HFFc6 (cell line): ENCODE results near the gene BMP8A. TPM values are rescaled to one million over a fixed set of nuclear protein-coding genes. Genes with fewer than 3 reads are reported as not detected.
"Not testable (repeated sequence)": the region's sequence is repeated elsewhere in the genome, so short reads cannot be mapped to it uniquely, and the experiment has no call there.

Source experiments
- DNase-seq: peaks from one replicate; pipeline ENCODE4 v3.0.0-alpha.2; 2018
- H3K27ac Mint-ChIP-seq: 2 replicates; pipeline ENCODE4 v1.8.0; 2020; ENCODE audit warnings: mild to moderate bottlenecking, mixed read lengths
- H3K27me3 Mint-ChIP-seq: 2 replicates; pipeline ENCODE4 v1.8.0; 2021; ENCODE audit warnings: mild to moderate bottlenecking, moderate library complexity, mixed read lengths; ENCODE audit not compliant: insufficient read depth
- H3K36me3 Mint-ChIP-seq: 2 replicates; pipeline ENCODE4 v1.8.0; 2021; ENCODE audit warnings: low read depth, mixed read lengths
- H3K4me1 Mint-ChIP-seq: 2 replicates; pipeline ENCODE4 v1.8.0; 2020; ENCODE audit warnings: low read depth, mixed read lengths
- H3K4me3 Mint-ChIP-seq: 2 replicates; pipeline ENCODE4 v1.8.0; 2020; ENCODE audit warnings: mild to moderate bottlenecking, moderate library complexity, mixed read lengths
- H3K9me3 Mint-ChIP-seq: 2 replicates; pipeline ENCODE4 v1.8.0; 2020; ENCODE audit warnings: mild to moderate bottlenecking, mixed read lengths
- total RNA-seq, 6 experiments: library from RNA; stranded (reverse); fragmentation: NEBNext Ultra II Directional; extraction: Animal tissue kit (Norgen Biotek cat#: 25700); gene quantifications; 2 replicates in 1 of 6; 3 replicates in 5 of 6; pipeline ENCODE4 v1.2.3, GENCODE V29; 2021
- TF ChIP-seq, protein P1 (sequence below): fragments of 200-600 bp; sonication (generic); IDR thresholded peaks from 2 replicates; pipeline ENCODE4 v1.5.0; 2021; ENCODE audit warnings: antibody characterized with exemption, mild to moderate bottlenecking

The BMP8A gene
- total RNA-seq, 6 experiments from 2014 or later: not detected

DNA sequence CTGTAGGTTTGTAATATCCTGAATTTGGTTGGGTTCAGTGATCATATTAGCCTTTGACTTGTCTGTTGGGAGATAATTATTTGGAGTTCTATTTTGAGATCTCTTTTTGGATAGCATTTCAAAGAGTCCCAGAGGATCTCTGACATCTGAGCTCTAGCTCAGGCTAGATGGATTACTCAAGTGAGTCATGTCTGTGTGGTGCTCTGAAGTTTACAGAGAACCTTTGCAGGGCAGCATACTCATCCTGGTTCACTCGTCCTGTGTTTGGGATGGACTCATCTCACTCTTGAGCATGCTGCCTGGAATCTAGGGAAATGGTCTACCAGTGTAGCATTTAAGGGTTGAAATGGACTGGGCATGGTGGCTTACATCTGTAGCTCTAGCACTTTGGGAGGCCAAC is 29.4 kb upstream of the BMP8A start:
- peaks cover 69% of the 10 kb centered on the region for H3K36me3 Mint-ChIP-seq
- peaks cover 21% of the 10 kb centered on the region for H3K4me1 Mint-ChIP-seq
- peak overlapping the region; percentile 18; the same call in 1 of the 2 replicates for H3K4me3 Mint-ChIP-seq
- peak overlapping the region; percentile 66 for H3K27ac Mint-ChIP-seq
- DNase-seq: peak; percentile 37
- TF ChIP-seq, protein P1, sequence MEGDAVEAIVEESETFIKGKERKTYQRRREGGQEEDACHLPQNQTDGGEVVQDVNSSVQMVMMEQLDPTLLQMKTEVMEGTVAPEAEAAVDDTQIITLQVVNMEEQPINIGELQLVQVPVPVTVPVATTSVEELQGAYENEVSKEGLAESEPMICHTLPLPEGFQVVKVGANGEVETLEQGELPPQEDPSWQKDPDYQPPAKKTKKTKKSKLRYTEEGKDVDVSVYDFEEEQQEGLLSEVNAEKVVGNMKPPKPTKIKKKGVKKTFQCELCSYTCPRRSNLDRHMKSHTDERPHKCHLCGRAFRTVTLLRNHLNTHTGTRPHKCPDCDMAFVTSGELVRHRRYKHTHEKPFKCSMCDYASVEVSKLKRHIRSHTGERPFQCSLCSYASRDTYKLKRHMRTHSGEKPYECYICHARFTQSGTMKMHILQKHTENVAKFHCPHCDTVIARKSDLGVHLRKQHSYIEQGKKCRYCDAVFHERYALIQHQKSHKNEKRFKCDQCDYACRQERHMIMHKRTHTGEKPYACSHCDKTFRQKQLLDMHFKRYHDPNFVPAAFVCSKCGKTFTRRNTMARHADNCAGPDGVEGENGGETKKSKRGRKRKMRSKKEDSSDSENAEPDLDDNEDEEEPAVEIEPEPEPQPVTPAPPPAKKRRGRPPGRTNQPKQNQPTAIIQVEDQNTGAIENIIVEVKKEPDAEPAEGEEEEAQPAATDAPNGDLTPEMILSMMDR: no peak
- H3K27me3 Mint-ChIP-seq: peaks cover 23% of the 10 kb centered on the region
- no peaks in the 10 kb centered on the region for H3K9me3 Mint-ChIP-seq

DNA sequence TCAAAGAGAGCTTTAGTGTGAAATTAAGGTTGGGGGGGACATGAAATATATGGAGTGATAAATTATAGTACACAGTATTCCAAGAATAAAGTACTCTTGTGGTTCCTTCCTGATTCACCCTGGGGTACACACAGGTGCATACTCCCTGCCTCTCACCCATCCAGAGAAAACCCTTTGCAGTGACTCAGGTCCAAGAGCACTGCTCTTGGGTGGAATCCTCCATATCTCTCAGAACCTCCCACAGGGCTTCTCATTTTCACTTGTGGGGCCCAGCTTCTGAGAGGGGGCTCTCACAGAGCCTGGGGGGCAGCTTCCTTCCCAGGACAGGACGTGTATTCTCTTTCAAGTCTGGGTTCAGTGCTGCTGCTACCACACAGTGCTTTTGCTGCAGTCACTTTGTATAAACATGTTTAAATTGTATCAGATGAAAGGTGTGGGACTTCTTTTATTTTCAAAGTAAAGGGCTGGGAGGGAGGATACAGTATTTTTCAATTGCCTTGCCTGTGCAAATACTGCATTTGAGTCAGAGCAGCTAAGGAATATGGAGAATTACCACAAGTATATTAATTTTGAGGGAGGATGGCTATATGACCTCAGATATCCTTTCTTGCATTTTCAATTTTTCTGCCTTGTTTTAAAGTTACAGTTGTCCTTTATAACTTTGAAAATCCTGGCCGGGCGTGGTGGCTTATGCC is 24.9 kb upstream of the BMP8A start:
- Mint-ChIP-seq H3K4me1 (peaks cover 32% of the 10 kb centered on the region), H3K9me3 (no peaks in the 10 kb centered on the region), H3K27ac (peak overlapping the region; percentile 57), H3K36me3 (peaks cover 55% of the 10 kb centered on the region), H3K27me3 (peaks cover 26% of the 10 kb centered on the region), H3K4me3 (peak overlapping the region; percentile 42; the same call in 1 of the 2 replicates)
- TF ChIP-seq, protein P1: no peak
- DNase-seq: no peak

DNA sequence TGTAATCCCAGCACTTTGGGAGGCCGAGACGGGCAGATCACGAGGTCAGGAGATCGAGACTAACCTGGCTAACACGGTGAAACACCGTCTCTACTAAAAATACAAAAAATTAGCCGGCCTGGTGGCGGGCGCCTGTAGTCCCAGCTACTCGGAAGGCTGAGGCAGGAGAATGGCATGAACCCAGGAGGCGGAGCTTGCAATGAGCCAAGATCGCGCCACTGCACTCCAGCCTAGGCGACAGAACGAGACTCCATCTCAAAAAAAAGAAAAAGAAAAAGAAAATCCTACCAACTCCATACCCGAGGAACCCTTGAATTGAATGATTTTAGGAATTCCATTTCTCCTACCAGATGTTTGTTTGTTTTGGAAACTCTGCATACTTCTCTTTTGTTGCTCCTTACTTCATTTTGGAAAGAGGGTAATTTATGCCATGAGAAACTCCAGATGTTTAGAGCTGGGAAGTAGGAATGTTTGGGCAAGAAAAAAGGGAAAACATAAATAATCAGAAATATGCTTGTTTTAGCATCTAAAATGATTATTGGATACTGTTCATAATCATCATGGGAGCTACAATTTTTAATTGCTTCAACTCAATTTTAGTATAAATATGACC is 24.2 kb upstream of the BMP8A start:
- DNase-seq, H3K9me3 Mint-ChIP-seq: not testable (repeated sequence)
- Mint-ChIP-seq H3K36me3 (peaks cover 52% of the 10 kb centered on the region), H3K4me3 (peak overlapping the region; percentile 42; the same call in 1 of the 2 replicates), H3K4me1 (peaks cover 26% of the 10 kb centered on the region), H3K27ac (peak overlapping the region; percentile 57), H3K27me3 (peaks cover 23% of the 10 kb centered on the region)

DNA sequence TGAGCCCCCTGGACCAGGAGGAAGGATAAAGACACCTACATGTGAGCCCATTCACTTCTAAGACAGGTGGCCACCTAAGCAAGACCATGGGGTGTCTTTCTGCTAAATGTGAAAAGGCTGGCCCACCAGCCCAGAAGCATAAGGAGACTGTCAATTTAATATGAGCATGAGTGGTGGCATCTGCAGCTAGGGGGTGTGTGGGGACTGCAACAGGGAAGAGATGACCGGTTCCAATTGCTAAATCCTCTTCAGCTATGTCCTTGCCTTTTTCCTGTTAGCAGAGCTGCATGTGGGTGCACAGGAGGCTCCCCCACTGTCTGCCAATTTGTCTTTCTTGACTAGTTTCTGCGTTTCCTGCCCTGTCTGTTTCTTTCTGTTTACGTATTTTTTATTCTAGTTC is 22.3 kb upstream of the BMP8A start:
- Mint-ChIP-seq H3K4me3 (no peak overlapping the region), H3K36me3 (peaks cover 53% of the 10 kb centered on the region), H3K9me3 (no peaks in the 10 kb centered on the region), H3K4me1 (peaks cover 21% of the 10 kb centered on the region; the same call in 1 of the 2 replicates), H3K27me3 (peaks cover 15% of the 10 kb centered on the region), H3K27ac (peak overlapping the region; percentile 24)
- TF ChIP-seq, protein P1: no peak
- no peak for DNase-seq

DNA sequence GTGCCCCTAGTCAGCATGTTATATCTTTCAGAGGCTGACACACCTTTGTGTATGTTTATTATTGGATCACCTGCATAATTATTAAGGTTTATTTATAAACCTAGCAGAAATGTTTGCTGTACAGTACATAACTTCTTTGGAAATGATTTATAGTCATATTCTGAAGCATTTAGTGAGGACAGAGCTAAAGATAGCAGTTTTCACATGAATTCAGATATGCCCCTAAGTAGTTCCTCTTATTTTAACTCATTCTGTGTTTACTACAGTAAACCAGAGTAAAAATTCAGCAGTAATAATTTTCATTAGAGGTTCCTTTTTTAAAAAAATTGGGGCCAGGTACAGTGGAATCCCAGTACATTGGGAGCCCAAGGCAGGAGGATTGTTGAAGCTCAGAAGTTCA is 21.4 kb upstream of the BMP8A start:
- Mint-ChIP-seq H3K27me3 (peaks cover 22% of the 10 kb centered on the region), H3K36me3 (peaks cover 53% of the 10 kb centered on the region), H3K4me3 (no peak overlapping the region), H3K9me3 (no peaks in the 10 kb centered on the region), H3K27ac (no peak overlapping the region), H3K4me1 (peaks cover 21% of the 10 kb centered on the region; the same call in 1 of the 2 replicates)
- TF ChIP-seq, protein P1: no peak
- no peak for DNase-seq

DNA sequence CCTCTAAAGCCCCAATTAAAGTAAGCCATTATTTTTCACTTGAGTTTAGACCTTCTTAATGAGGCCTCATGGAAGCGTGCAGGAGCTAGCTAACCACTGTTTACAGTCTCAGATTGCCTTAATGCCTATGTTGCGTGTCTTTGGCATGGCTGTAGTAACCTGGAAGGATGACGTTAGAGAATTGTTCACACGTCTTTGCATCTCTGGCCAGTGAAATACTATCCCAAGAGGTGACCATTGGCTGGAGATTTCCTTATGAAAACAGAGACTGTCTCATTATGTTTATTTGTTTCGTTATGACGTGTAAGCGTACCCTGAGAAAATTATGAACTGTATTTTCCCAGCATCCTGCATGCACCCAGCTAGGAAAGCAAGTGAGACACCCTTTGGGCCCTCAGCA is 18.6 kb upstream of the BMP8A start:
- no peak overlapping the region for H3K27ac Mint-ChIP-seq
- H3K4me3 Mint-ChIP-seq: no peak overlapping the region
- H3K4me1 Mint-ChIP-seq: peaks cover 7% of the 10 kb centered on the region; the same call in 1 of the 2 replicates
- H3K27me3 Mint-ChIP-seq: peaks cover 15% of the 10 kb centered on the region
- DNase-seq: no peak
- peaks cover 34% of the 10 kb centered on the region for H3K36me3 Mint-ChIP-seq
- H3K9me3 Mint-ChIP-seq: no peaks in the 10 kb centered on the region
- TF ChIP-seq, protein P1: no peak
